ENCODE results near the gene GTF3C1.
"Not testable (repeated sequence)": the region's sequence is repeated elsewhere in the genome, so short reads cannot be mapped to it uniquely, and the experiment has no call there.

GTF3C1 gene

GRCh38 chr16:27579087-27579980 is 29.6 kb upstream of the GTF3C1 start:
- no peak for TF ChIP-seq CTCF (IDR thresholded peaks at IDR 0.05)
- TF ChIP-seq ZFX (IDR thresholded peaks at IDR 0.05; ENCODE audit: borderline replicate concordance) = no peak
- no peak overlapping the region for H3K27ac ChIP-seq

- TF ChIP-seq CTCF (IDR thresholded peaks at IDR 0.05) (no peak), ZFX (IDR thresholded peaks at IDR 0.05; ENCODE audit: borderline replicate concordance) (no peak)
- H3K27ac ChIP-seq = no peak overlapping the region
Measured at GRCh38 chr16:27576729-27577128, 27.0 kb upstream of the GTF3C1 start.

- TF ChIP-seq ZFX (IDR thresholded peaks at IDR 0.05; ENCODE audit: borderline replicate concordance) (no peak), CTCF (IDR thresholded peaks at IDR 0.05) (no peak)
- no peak overlapping the region for H3K27ac ChIP-seq
Measured at GRCh38 chr16:27572711-27573110, 23.0 kb upstream of the GTF3C1 start.

GRCh38 chr16:27571433-27572326 is 22.0 kb upstream of the GTF3C1 start:
- TF ChIP-seq CTCF (IDR thresholded peaks at IDR 0.05) (no peak), ZFX (IDR thresholded peaks at IDR 0.05; ENCODE audit: borderline replicate concordance) (no peak)
- H3K27ac ChIP-seq = no peak overlapping the region

- H3K27ac ChIP-seq = not testable (repeated sequence)
Measured at GRCh38 chr16:27570986-27571385, 21.3 kb upstream of the GTF3C1 start.

- H3K27ac ChIP-seq = no peak overlapping the region
- no peak for TF ChIP-seq ZFX (IDR thresholded peaks at IDR 0.05; ENCODE audit: borderline replicate concordance)
- no peak for TF ChIP-seq CTCF (IDR thresholded peaks at IDR 0.05)
Measured at GRCh38 chr16:27568077-27568476, 18.4 kb upstream of the GTF3C1 start.

- no peak overlapping the region for H3K27ac ChIP-seq
- no peak for TF ChIP-seq CTCF (IDR thresholded peaks at IDR 0.05)
- TF ChIP-seq ZFX (IDR thresholded peaks at IDR 0.05; ENCODE audit: borderline replicate concordance) = no peak
Measured at GRCh38 chr16:27566417-27566816, 16.7 kb upstream of the GTF3C1 start.

All from 22Rv1 (cell line).